AG04449 (cell line): ENCODE measurements around the gene EXTL1.

ENCODE experiments used
- CTCF ChIA-PET: fragments of 350-600 bp; formaldehyde crosslinking; extraction: SDS; loops from one replicate; lab custom pipeline; 2021; ENCODE audit warnings: antibody characterized with exemption; lab: Yijun Ruan, JAX
- POLR2A ChIA-PET: fragments of 400-600, 350-600 bp; formaldehyde crosslinking; extraction: SDS; loops from one replicate; lab custom pipeline; 2020; ENCODE audit warnings: antibody characterized with exemption, inconsistent platforms; lab: Yijun Ruan, JAX
- DNase-seq: peaks from one replicate; pipeline ENCODE4 v3.0.0-alpha.2; 2010; ENCODE audit warnings: low read depth, low spot score
- H3K4me3 ChIP-seq: 2 replicates; pipeline ENCODE4 v1.5.1; 2011; ENCODE audit warnings: low read depth, mild to moderate bottlenecking, control low read depth, low read length
- TF ChIP-seq, protein P1 (sequence below): IDR thresholded peaks from one replicate; pipeline ENCODE4 v1.5.1; 2011; ENCODE audit warnings: mild to moderate bottlenecking, moderate library complexity, low read length, control low read depth, inconsistent platforms; ENCODE audit not compliant: insufficient read depth; ENCODE audit errors: missing control alignments

EXTL1 gene

DNA sequence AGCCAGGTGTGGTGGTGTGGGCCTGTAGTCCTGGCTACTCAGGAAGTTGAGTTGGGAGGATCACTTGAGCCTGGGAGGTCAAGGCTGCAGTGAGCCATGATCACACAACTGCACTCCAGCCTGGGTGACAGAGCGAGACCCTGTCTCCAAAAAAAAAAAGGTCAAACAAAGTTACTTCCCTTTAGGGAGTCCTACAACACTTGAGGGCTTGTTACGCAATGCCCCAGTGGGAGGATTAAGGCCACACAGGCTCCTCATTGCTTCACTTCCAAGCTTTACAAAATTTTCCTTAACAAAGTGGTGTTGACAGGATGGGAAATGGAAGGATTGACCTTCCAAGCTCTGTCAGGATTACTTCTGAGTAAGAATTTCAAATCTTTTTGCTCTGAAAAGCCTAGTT is 6.2 kb upstream of the EXTL1 start:
- ChIA-PET CTCF (interaction anchor here (1.7 to 2.9 kb wide), 2 partner anchors 12 to 120 kb away, joined by 6 to 22 read pairs; no protein-coding TSS in a partner anchor), POLR2A (no interaction called here)
- TF ChIP-seq, protein P1, sequence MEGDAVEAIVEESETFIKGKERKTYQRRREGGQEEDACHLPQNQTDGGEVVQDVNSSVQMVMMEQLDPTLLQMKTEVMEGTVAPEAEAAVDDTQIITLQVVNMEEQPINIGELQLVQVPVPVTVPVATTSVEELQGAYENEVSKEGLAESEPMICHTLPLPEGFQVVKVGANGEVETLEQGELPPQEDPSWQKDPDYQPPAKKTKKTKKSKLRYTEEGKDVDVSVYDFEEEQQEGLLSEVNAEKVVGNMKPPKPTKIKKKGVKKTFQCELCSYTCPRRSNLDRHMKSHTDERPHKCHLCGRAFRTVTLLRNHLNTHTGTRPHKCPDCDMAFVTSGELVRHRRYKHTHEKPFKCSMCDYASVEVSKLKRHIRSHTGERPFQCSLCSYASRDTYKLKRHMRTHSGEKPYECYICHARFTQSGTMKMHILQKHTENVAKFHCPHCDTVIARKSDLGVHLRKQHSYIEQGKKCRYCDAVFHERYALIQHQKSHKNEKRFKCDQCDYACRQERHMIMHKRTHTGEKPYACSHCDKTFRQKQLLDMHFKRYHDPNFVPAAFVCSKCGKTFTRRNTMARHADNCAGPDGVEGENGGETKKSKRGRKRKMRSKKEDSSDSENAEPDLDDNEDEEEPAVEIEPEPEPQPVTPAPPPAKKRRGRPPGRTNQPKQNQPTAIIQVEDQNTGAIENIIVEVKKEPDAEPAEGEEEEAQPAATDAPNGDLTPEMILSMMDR: no peak
- DNase-seq: no peak
- H3K4me3 ChIP-seq: no peak overlapping the region

DNA sequence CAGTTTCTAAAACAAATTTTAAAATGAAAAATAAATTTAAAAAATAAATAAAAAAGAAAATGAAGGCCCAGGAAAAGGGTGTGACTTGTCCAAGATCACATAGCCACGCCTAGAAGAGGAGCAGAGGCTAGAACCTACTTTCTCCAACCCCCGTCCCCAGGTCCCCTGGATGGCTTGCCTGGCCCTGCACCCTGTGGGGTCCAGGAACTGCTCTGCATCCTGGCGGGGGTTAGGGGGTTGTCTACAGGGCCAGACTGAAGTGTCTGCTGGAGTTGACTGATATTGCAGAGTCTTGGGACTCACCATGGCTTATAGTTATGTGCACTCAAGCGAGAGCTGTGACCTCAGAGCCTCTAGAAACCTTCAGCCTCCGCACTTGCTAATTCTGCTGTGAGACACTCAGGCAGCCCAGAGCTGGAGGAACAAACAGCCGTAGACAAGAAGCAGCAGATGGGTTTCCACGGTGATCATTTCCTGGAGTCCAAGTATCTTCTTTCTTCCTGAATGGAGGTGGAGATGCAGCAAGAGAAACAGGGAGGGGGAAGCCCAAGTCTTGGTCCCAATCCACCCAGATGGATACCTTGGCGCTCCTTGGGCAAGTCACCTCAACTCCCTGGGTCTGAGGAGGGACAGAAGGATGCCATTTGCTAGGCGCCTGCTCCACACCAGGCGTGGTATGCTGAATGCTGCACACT is 5.2 kb upstream of the EXTL1 start:
- no peak overlapping the region for H3K4me3 ChIP-seq
- ChIA-PET CTCF (interaction anchor here (0.7 to 2.9 kb wide), 5 partner anchors 13 to 121 kb away, joined by 3 to 22 read pairs (median 8); partner anchors contain the start of gene PAFAH2), POLR2A (no interaction called here)
- TF ChIP-seq, protein P1: no peak
- no peak for DNase-seq

DNA sequence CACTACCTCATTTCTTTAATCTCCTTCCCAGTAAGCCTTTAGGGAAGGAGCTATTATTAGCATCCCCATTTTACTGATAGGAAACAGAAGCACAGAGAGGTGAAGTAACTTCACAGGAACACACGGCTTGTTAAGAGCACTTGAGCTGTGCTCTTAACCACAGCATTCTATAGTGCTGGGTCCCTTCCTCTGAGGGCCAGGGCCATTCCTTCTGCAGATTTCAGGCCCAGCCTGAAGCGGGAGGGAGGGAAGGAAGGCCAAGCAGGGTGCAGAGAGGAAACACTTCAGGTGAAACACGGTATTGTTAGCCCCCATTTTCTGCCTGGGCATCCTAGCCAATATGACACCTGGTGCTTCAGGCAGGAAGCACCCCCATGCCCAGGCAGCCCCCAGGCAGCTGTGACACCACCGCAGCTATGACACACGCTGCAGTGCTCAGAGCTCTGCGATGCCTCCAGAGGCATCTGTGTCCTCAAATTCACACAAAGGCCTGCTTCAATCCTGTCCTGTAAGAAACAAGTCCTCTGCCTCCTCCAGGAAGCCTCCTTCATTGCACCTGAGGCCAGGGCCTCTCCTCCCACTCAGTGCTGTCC is 4.5 kb upstream of the EXTL1 start:
- no peak overlapping the region for H3K4me3 ChIP-seq
- no peak for DNase-seq
- ChIA-PET CTCF (interaction anchor here (0.7 to 8.6 kb wide), 7 partner anchors 13 to 122 kb away, joined by 3 to 69 read pairs (median 11); partner anchors contain the start of gene PAFAH2), POLR2A (interaction anchor here (0.5 kb wide), 1 partner anchor 122 kb away, joined by 5 read pairs; no protein-coding TSS in a partner anchor)
- TF ChIP-seq, protein P1: no peak

DNA sequence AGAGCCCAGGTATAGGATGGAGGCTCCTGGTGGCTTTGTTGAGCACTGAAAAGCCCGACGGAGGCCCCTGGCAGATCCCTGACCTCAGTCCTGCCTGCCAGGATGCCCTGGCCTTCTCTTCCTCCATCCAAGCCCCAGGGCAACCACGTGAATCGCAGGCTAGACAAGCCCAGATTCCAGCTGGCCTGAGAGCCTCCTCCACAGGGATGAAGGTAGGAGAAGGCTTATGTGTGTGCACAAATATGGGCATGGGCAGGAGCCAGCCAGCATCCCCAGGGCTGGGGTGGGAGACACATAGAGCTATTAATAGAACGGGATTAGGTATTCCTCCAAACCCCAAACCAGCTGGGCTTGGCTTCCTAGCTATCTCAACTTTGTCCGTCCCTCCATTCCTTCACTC is 4.0 kb upstream of the EXTL1 start:
- TF ChIP-seq, protein P1: no peak
- DNase-seq: peak; percentile 74
- CTCF ChIA-PET: interaction anchor here (0.9 to 8.6 kb wide), 7 partner anchors 12 to 122 kb away, joined by 3 to 69 read pairs (median 11); partner anchors contain the start of gene PAFAH2
- POLR2A ChIA-PET: interaction anchor here (0.6 kb wide), 1 partner anchor 12 kb away, joined by 3 read pairs; no protein-coding TSS in a partner anchor
- no peak overlapping the region for H3K4me3 ChIP-seq

DNA sequence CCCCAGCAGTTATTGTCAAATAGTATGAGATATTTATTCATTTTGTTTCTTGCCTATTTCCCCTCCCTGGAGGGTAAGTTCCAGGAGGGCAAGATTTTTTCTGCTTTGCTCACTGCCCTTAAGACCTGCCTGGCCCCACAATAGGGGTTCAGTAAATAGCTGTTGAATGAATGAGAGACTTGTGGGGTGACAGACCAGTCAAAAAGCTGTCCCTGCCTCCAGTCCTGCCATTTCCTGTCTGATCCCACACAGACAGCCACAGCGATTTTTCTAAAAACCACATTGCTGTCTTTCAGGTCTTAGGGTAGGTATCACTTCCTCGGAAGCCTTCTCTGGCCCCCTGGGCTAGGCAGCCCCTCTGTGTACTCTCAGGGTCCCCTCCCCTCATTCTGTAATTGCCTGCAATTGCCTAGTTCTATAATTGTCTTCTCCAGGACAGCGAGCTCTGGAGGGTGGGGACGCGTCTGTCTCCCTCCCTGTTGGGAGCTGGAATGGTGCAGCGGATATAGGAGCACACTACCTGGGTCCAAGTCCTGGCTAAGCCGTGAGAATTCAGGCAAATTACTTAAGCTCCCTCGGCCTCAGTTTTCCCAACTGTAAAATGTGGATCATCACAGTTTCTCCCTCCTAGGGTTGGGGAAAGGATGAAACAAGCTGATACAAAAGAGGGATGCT is 1.8 kb upstream of the EXTL1 start:
- TF ChIP-seq, protein P1: no peak
- no peak overlapping the region; the same call in 1 of the 2 replicates for H3K4me3 ChIP-seq
- ChIA-PET CTCF (interaction anchor here (0.7 to 8.6 kb wide), 9 partner anchors 10 to 124 kb away, joined by 3 to 69 read pairs (median 5); partner anchors contain the start of gene PAFAH2), POLR2A (interaction anchor here (0.8 to 1.1 kb wide), 3 partner anchors 9 to 128 kb away, joined by 3 to 5 read pairs (median 4); no protein-coding TSS in a partner anchor)
- peak; percentile 54 for DNase-seq
